ENCODE results near the gene ZMIZ1.

The ZMIZ1 gene

GRCh38 chr10:79124066-79124465, 55.3 kb downstream of the ZMIZ1 start:
- no peak for DNase-seq

- DNase-seq, result no peak
Measured at GRCh38 chr10:79125092-79125491, 56.3 kb downstream of the ZMIZ1 start.

- no peak for DNase-seq
Measured at GRCh38 chr10:79126351-79127080, 57.8 kb downstream of the ZMIZ1 start.

- DNase-seq, result no peak
Measured at GRCh38 chr10:79127151-79127961, 58.6 kb downstream of the ZMIZ1 start.

- DNase-seq, result no peak
Measured at GRCh38 chr10:79128241-79128922, 59.6 kb downstream of the ZMIZ1 start.

- no peak for DNase-seq
Measured at GRCh38 chr10:79128923-79129305, 60.1 kb downstream of the ZMIZ1 start.

GRCh38 chr10:79129361-79129997, 60.7 kb downstream of the ZMIZ1 start:
- DNase-seq, result no peak

- DNase-seq, result no peak
Measured at GRCh38 chr10:79130255-79130654, 61.5 kb downstream of the ZMIZ1 start.

- no peak for DNase-seq
Measured at GRCh38 chr10:79130846-79131245, 62.1 kb downstream of the ZMIZ1 start.

GRCh38 chr10:79131836-79132631, 63.3 kb downstream of the ZMIZ1 start:
- no peak for DNase-seq

GRCh38 chr10:79132681-79133381, 64.1 kb downstream of the ZMIZ1 start:
- no peak for DNase-seq

GRCh38 chr10:79133416-79133815, 64.7 kb downstream of the ZMIZ1 start:
- DNase-seq, result no peak

GRCh38 chr10:79135790-79136189, 67.0 kb downstream of the ZMIZ1 start:
- DNase-seq, result no peak

- no peak for DNase-seq
Measured at GRCh38 chr10:79136236-79137005, 67.7 kb downstream of the ZMIZ1 start.

GRCh38 chr10:79137300-79137756, 68.6 kb downstream of the ZMIZ1 start:
- DNase-seq, result no peak

- peak; percentile 77 for DNase-seq
Measured at GRCh38 chr10:79137826-79138225, 69.1 kb downstream of the ZMIZ1 start.

- no peak for DNase-seq
Measured at GRCh38 chr10:79138449-79139123, 69.8 kb downstream of the ZMIZ1 start.

- DNase-seq, result no peak
Measured at GRCh38 chr10:79139124-79139835, 70.5 kb downstream of the ZMIZ1 start.

GRCh38 chr10:79140085-79140793, 71.5 kb downstream of the ZMIZ1 start:
- no peak for DNase-seq
